ENCODE measurements around the gene AMIGO2. TPM values are rescaled to one million over a fixed set of nuclear protein-coding genes. Genes with fewer than 3 reads are reported as not detected.

AMIGO2 gene
- total RNA-seq, 4 donors from 2014 or later: 5.1 to 14.8 (median 10.5) TPM

GRCh38 chr12:47097276-47097896, 17.6 kb upstream of the AMIGO2 start:
- TF ChIP-seq, protein P1, sequence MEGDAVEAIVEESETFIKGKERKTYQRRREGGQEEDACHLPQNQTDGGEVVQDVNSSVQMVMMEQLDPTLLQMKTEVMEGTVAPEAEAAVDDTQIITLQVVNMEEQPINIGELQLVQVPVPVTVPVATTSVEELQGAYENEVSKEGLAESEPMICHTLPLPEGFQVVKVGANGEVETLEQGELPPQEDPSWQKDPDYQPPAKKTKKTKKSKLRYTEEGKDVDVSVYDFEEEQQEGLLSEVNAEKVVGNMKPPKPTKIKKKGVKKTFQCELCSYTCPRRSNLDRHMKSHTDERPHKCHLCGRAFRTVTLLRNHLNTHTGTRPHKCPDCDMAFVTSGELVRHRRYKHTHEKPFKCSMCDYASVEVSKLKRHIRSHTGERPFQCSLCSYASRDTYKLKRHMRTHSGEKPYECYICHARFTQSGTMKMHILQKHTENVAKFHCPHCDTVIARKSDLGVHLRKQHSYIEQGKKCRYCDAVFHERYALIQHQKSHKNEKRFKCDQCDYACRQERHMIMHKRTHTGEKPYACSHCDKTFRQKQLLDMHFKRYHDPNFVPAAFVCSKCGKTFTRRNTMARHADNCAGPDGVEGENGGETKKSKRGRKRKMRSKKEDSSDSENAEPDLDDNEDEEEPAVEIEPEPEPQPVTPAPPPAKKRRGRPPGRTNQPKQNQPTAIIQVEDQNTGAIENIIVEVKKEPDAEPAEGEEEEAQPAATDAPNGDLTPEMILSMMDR (IDR thresholded peaks at IDR 0.05; ENCODE audit: low read depth): no peak

- TF ChIP-seq, protein P1 (IDR thresholded peaks at IDR 0.05; ENCODE audit: low read depth): no peak
Observed at GRCh38 chr12:47095446-47096236, 15.9 kb upstream of the AMIGO2 start.

DNA sequence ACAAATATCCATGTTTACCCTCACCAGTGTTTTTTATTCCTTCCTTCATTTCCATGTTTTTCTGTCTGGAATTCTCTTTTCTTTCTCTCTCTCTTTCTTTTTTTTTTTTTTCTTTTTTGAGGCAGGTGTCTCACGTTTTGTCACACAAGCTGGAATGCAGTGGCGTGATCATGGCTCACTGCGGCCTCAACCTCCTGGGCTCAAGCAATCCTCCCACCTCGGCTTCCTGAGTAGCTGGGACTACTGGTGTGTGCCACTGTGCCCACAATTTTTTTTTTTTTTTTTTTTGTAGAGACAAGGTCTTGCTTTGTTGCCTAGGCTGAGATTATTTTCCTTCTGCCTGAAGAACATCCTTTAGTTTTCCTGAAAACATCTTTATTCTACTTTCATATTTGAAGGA, 15.0 kb upstream of the AMIGO2 start:
- TF ChIP-seq, protein P1 (IDR thresholded peaks at IDR 0.05; ENCODE audit: low read depth): no peak

GRCh38 chr12:47091009-47091408, 11.2 kb upstream of the AMIGO2 start:
- TF ChIP-seq, protein P1 (IDR thresholded peaks at IDR 0.05; ENCODE audit: low read depth): no peak

GRCh38 chr12:47088021-47088944, 8.5 kb upstream of the AMIGO2 start:
- TF ChIP-seq, protein P1 (IDR thresholded peaks at IDR 0.05; ENCODE audit: low read depth): no peak

GRCh38 chr12:47087088-47087688, 7.4 kb upstream of the AMIGO2 start:
- TF ChIP-seq, protein P1 (IDR thresholded peaks at IDR 0.05; ENCODE audit: low read depth): no peak

All from subcutaneous adipose tissue (tissue), 4 donors.